NT2/D1 (cell line): ENCODE results near the gene MFSD11.

Source experiments
- SUZ12 ChIP-seq: IDR thresholded peaks from 2 replicates; pipeline ENCODE4 v1.6.1; 2011; ENCODE audit not compliant: insufficient read length, insufficient read depth; ENCODE audit errors: extremely low read depth
- YY1 ChIP-seq: IDR thresholded peaks from 2 replicates; pipeline ENCODE4 v1.6.1; 2011; ENCODE audit not compliant: insufficient read length, insufficient read depth
- ZNF274 ChIP-seq: IDR thresholded peaks from 2 replicates; pipeline ENCODE4 v1.6.1; 2011; ENCODE audit warnings: mild to moderate bottlenecking, low read depth, low read length

DNA sequence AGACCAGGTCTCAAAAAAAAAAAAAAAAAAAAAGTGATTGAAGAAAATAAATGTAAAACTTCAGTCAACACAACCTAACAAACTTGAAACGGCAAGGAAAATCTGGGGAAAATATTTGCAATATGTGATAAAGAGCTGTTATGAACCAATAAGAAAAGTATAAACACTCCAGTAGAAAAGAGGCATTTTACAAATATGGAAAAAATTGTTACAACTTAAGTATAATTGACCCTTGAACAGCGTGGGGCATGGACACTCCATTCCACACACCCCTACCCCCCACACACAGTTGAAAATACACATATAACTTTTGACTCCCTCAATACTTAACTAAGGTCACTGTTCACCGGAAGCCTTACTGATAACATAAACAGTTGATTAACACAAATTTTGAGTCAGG is 20.7 kb downstream of the MFSD11 start:
- no peak for TF ChIP-seq YY1
- no peak for TF ChIP-seq ZNF274
- no peak for TF ChIP-seq SUZ12
